Caco-2 (cell line): ENCODE data around the gene CAB39L. TPM values are rescaled to one million over a fixed set of nuclear protein-coding genes. Genes with fewer than 3 reads are reported as not detected.

Experiments
- BruUV-seq: library from RNA; stranded (reverse); fragments of 400-500 nt; replicated peaks from 2 replicates; lab custom pipeline; 2021; lab: Mats Ljungman, UMichigan
- CTCF ChIA-PET: fragments of 300-600 bp; sonication (Branson Sonifier 250); formaldehyde crosslinking; loops from one replicate; lab custom pipeline; 2022; ENCODE audit warnings: antibody characterized with exemption; lab: Charles Lee
- POLR2A ChIA-PET: fragments of 300-600 bp; sonication (Branson Sonifier 250); formaldehyde crosslinking; loops from one replicate; lab custom pipeline; 2022; ENCODE audit warnings: antibody characterized with exemption; lab: Charles Lee
- DNase-seq, 2 experiments: peaks; one replicate each; pipeline versions ENCODE4 v3.0.0 to v3.0.0-alpha.2; 2020 to 2022
- H3K27me3 ChIP-seq: replicated peaks from 2 replicates; pipeline ENCODE4 v1.6.0; 2011; ENCODE audit warnings: low read length; ENCODE audit not compliant: control insufficient read depth, insufficient read depth
- H3K36me3 ChIP-seq: 2 replicates; pipeline ENCODE4 v1.5.1; 2011; ENCODE audit warnings: low read length; ENCODE audit not compliant: control insufficient read depth, insufficient read depth
- H3K4me1 ChIP-seq: fragments of 250-450 bp; sonication (Bioruptor Pico); 2 replicates; pipeline ENCODE4 v1.5.1; 2020; ENCODE audit warnings: mild to moderate bottlenecking
- H3K4me3 ChIP-seq: 2 replicates; pipeline ENCODE4 v1.5.1; 2011; ENCODE audit warnings: low read depth, mild to moderate bottlenecking, control low read depth, low read length
- H3K9me3 ChIP-seq: fragments of 250-450 bp; sonication (Bioruptor Pico); 2 replicates; pipeline ENCODE4 v1.5.1; 2020; ENCODE audit warnings: mild to moderate bottlenecking, moderate library complexity
- H3K27ac Mint-ChIP-seq: one replicate; pipeline ENCODE4 v1.8.0; 2022; ENCODE audit warnings: mixed read lengths; ENCODE audit not compliant: unreplicated experiment
- H3K27me3 Mint-ChIP-seq: one replicate; pipeline ENCODE4 v1.8.0; 2022; ENCODE audit warnings: mixed read lengths; ENCODE audit not compliant: insufficient read depth, unreplicated experiment
- H3K36me3 Mint-ChIP-seq: one replicate; pipeline ENCODE4 v1.8.0; 2022; ENCODE audit warnings: mild to moderate bottlenecking, mixed read lengths; ENCODE audit not compliant: insufficient read depth, unreplicated experiment
- H3K4me1 Mint-ChIP-seq: one replicate; pipeline ENCODE4 v1.8.0; 2022; ENCODE audit warnings: low read depth, mixed read lengths; ENCODE audit not compliant: unreplicated experiment
- H3K4me3 Mint-ChIP-seq: one replicate; pipeline ENCODE4 v1.8.0; 2022; ENCODE audit warnings: mild to moderate bottlenecking, moderate library complexity, mixed read lengths; ENCODE audit not compliant: unreplicated experiment
- H3K9me3 Mint-ChIP-seq: one replicate; pipeline ENCODE4 v1.8.0; 2022; ENCODE audit warnings: mixed read lengths; ENCODE audit not compliant: unreplicated experiment
- intact Hi-C: fragments of 100-400 bp; cut with micrococcal nuclease; formaldehyde crosslinking; loops from one replicate; pipeline ENCODE4 v1.10.0; 2022; ENCODE audit not compliant: unreplicated experiment
- total RNA-seq: library from RNA; stranded (reverse); gene quantifications from 2 replicates; pipeline ENCODE4 v1.2.3, GENCODE V29; 2022
- TF ChIP-seq, protein P1 (sequence below), 2 experiments: fragments of 200-600 bp in 1 of 2; IDR thresholded peaks; 1 replicate in 1 of 2; 2 replicates in 1 of 2; pipeline versions ENCODE4 v1.5.1 to v1.8.0; 2011 to 2022; ENCODE audit warnings: antibody characterized with exemption in 1 of 2, control low read depth in 1 of 2, inconsistent platforms in 1 of 2, low read depth in 1 of 2, low read length in 1 of 2, mild to moderate bottlenecking in 1 of 2, moderate library complexity in 1 of 2; ENCODE audit not compliant: insufficient read depth in 1 of 2, severe bottlenecking in 1 of 2, unreplicated experiment in 1 of 2

The CAB39L gene
- total RNA-seq, 1 experiment from 2014 or later, result 40.6 TPM

- intact Hi-C loops, result no loop called here
- Histone ChIP-seq H3K4me3 (no peak overlapping the region), H3K4me1 (no peaks in the 10 kb centered on the region), H3K27me3 (no peaks in the 10 kb centered on the region), H3K9me3 (no peaks in the 10 kb centered on the region), H3K36me3 (no peaks in the 10 kb centered on the region)
- DNase-seq, result no peak
- Mint-ChIP-seq H3K4me1 (peaks cover 4% of the 10 kb centered on the region), H3K4me3 (no peak overlapping the region), H3K9me3 (no peaks in the 10 kb centered on the region), H3K36me3 (no peaks in the 10 kb centered on the region), H3K27me3 (no peaks in the 10 kb centered on the region), H3K27ac (no peak overlapping the region)
- CTCF ChIA-PET, result interaction anchor here (0.6 kb wide), 1 partner anchor 155 kb away, joined by 6 read pairs; no protein-coding TSS in a partner anchor
- TF ChIP-seq, protein P1, sequence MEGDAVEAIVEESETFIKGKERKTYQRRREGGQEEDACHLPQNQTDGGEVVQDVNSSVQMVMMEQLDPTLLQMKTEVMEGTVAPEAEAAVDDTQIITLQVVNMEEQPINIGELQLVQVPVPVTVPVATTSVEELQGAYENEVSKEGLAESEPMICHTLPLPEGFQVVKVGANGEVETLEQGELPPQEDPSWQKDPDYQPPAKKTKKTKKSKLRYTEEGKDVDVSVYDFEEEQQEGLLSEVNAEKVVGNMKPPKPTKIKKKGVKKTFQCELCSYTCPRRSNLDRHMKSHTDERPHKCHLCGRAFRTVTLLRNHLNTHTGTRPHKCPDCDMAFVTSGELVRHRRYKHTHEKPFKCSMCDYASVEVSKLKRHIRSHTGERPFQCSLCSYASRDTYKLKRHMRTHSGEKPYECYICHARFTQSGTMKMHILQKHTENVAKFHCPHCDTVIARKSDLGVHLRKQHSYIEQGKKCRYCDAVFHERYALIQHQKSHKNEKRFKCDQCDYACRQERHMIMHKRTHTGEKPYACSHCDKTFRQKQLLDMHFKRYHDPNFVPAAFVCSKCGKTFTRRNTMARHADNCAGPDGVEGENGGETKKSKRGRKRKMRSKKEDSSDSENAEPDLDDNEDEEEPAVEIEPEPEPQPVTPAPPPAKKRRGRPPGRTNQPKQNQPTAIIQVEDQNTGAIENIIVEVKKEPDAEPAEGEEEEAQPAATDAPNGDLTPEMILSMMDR (IDR thresholded peaks at IDR 0.05; ENCODE audit: insufficient read depth in 1 of 2, low read depth in 1 of 2, low read length in 1 of 2, severe bottlenecking in 1 of 2, unreplicated experiment in 1 of 2), result no peak
- BruUV-seq, result no TSS peak
- POLR2A ChIA-PET, result no interaction called here
Observed at GRCh38 chr13:49419276-49419675, 24.6 kb downstream of the CAB39L start.

GRCh38 chr13:49418206-49418605 is 25.7 kb downstream of the CAB39L start:
- POLR2A ChIA-PET, result no interaction called here
- intact Hi-C loops, result no loop called here
- peaks cover 4% of the 10 kb centered on the region for H3K4me1 Mint-ChIP-seq

GRCh38 chr13:49417161-49417560 is 26.7 kb downstream of the CAB39L start:
- H3K9me3 ChIP-seq, result no peaks in the 10 kb centered on the region
- ChIA-PET POLR2A (no interaction called here), CTCF (no interaction called here)
- no peaks in the 10 kb centered on the region for H3K9me3 Mint-ChIP-seq
- H3K4me3 Mint-ChIP-seq, result no peak overlapping the region
- H3K4me3 ChIP-seq, result no peak overlapping the region
- H3K27me3 ChIP-seq, result no peaks in the 10 kb centered on the region
- TF ChIP-seq, protein P1 (IDR thresholded peaks at IDR 0.05; ENCODE audit: insufficient read depth in 1 of 2, low read depth in 1 of 2, low read length in 1 of 2, severe bottlenecking in 1 of 2, unreplicated experiment in 1 of 2), result no peak
- intact Hi-C loops, result no loop called here
- no peaks in the 10 kb centered on the region for H3K36me3 ChIP-seq
- no peak overlapping the region for H3K27ac Mint-ChIP-seq
- H3K27me3 Mint-ChIP-seq, result no peaks in the 10 kb centered on the region
- no TSS peak for BruUV-seq
- DNase-seq, result no peak
- no peaks in the 10 kb centered on the region for H3K4me1 ChIP-seq
- peaks cover 4% of the 10 kb centered on the region for H3K4me1 Mint-ChIP-seq
- no peaks in the 10 kb centered on the region for H3K36me3 Mint-ChIP-seq

More at GRCh38 chr13:49418206-49418605, 25.7 kb downstream of the CAB39L start:
- H3K27me3 Mint-ChIP-seq, result no peaks in the 10 kb centered on the region
- TF ChIP-seq, protein P1 (IDR thresholded peaks at IDR 0.05; ENCODE audit: insufficient read depth in 1 of 2, low read depth in 1 of 2, low read length in 1 of 2, severe bottlenecking in 1 of 2, unreplicated experiment in 1 of 2), result no peak
- H3K4me1 ChIP-seq, result no peaks in the 10 kb centered on the region
- DNase-seq, result no peak
- no peak overlapping the region for H3K27ac Mint-ChIP-seq
- no peaks in the 10 kb centered on the region for H3K9me3 ChIP-seq
- H3K36me3 ChIP-seq, result no peaks in the 10 kb centered on the region
- no peaks in the 10 kb centered on the region for H3K36me3 Mint-ChIP-seq
- no peak overlapping the region for H3K4me3 Mint-ChIP-seq
- CTCF ChIA-PET, result no interaction called here
- no peaks in the 10 kb centered on the region for H3K27me3 ChIP-seq
- BruUV-seq, result no TSS peak
- H3K9me3 Mint-ChIP-seq, result no peaks in the 10 kb centered on the region
- H3K4me3 ChIP-seq, result no peak overlapping the region
